Mesenchymal stem cell (in vitro differentiated cells and primary cell): ENCODE data around the gene KCNK17.

Experiments used
- DNase-seq: peaks from one replicate; pipeline ENCODE4 v3.0.0-alpha.2; 2013
- H2AFZ ChIP-seq: one replicate; pipeline ENCODE4 v1.6.1; 2013; ENCODE audit warnings: low read depth, mild to moderate bottlenecking, control low read depth, inconsistent platforms, low read length, moderate library complexity
- H2AK5ac ChIP-seq: 2 replicates; pipeline ENCODE4 v1.6.1; 2013; ENCODE audit warnings: low read length, moderate library complexity, mild to moderate bottlenecking, inconsistent platforms; ENCODE audit not compliant: severe bottlenecking
- H2BK120ac ChIP-seq: one replicate; pipeline ENCODE4 v1.6.1; 2013; ENCODE audit warnings: low read depth, mild to moderate bottlenecking, inconsistent platforms, low read length, moderate library complexity
- H2BK12ac ChIP-seq, 2 experiments: one replicate each; pipeline ENCODE4 v1.6.1; 2013; ENCODE audit warnings: inconsistent platforms in 2 of 2, low read length in 2 of 2, mild to moderate bottlenecking in 2 of 2, moderate library complexity in 2 of 2, control low read depth in 1 of 2
- H2BK15ac ChIP-seq: one replicate; pipeline ENCODE4 v1.6.1; 2013; ENCODE audit warnings: mild to moderate bottlenecking, low read depth, inconsistent platforms; ENCODE audit not compliant: poor library complexity, severe bottlenecking
- H2BK5ac ChIP-seq: 2 replicates; pipeline ENCODE4 v1.6.1; 2013; ENCODE audit warnings: low read depth, mild to moderate bottlenecking, low read length, control low read depth, inconsistent platforms; ENCODE audit not compliant: poor library complexity, severe bottlenecking
- H3K14ac ChIP-seq, 2 experiments: one replicate each; pipeline ENCODE4 v1.6.1; 2013; ENCODE audit warnings: inconsistent platforms in 2 of 2, low read length in 2 of 2, control low read depth in 1 of 2, mild to moderate bottlenecking in 1 of 2, moderate library complexity in 1 of 2
- H3K18ac ChIP-seq, 2 experiments: one replicate each; pipeline ENCODE4 v1.6.1; 2013; ENCODE audit warnings: inconsistent platforms in 2 of 2, low read length in 2 of 2, control low read depth in 1 of 2, low read depth in 1 of 2, mild to moderate bottlenecking in 1 of 2
- H3K23ac ChIP-seq, 2 experiments: one replicate each; pipeline ENCODE4 v1.6.1; 2013; ENCODE audit warnings: inconsistent platforms in 2 of 2, low read length in 2 of 2, mild to moderate bottlenecking in 2 of 2, moderate library complexity in 2 of 2, control low read depth in 1 of 2
- H3K27ac ChIP-seq: 2 replicates; pipeline ENCODE4 v1.5.1; 2013; ENCODE audit warnings: mild to moderate bottlenecking, moderate library complexity, low read length, control low read depth, inconsistent platforms; ENCODE audit not compliant: poor library complexity, severe bottlenecking
- H3K27me3 ChIP-seq, 2 experiments: 2 replicates each; pipeline versions ENCODE4 v1.6.1 to v1.7.0; 2013; ENCODE audit warnings: low read length in 2 of 2, mild to moderate bottlenecking in 2 of 2, moderate library complexity in 2 of 2, control low read depth in 1 of 2, inconsistent platforms in 1 of 2; ENCODE audit not compliant: control insufficient read depth in 1 of 2, insufficient read depth in 1 of 2
- H3K36me3 ChIP-seq, 2 experiments: 2 replicates each; pipeline versions ENCODE4 v1.6.1 to v1.7.0; 2013; ENCODE audit warnings: low read length in 2 of 2, control low read depth in 1 of 2, inconsistent platforms in 1 of 2, low read depth in 1 of 2, mild to moderate bottlenecking in 1 of 2; ENCODE audit not compliant: insufficient read depth in 2 of 2, control insufficient read depth in 1 of 2
- H3K4ac ChIP-seq, 2 experiments: one replicate each; pipeline ENCODE4 v1.6.1; 2013; ENCODE audit warnings: inconsistent platforms in 2 of 2, low read length in 2 of 2, mild to moderate bottlenecking in 2 of 2, moderate library complexity in 2 of 2, control low read depth in 1 of 2, low read depth in 1 of 2
- H3K4me1 ChIP-seq: 2 replicates; pipeline ENCODE4 v1.6.1; 2013; ENCODE audit warnings: low read depth, low read length, control low read depth; ENCODE audit not compliant: control insufficient read depth, insufficient read depth
- H3K4me2 ChIP-seq: 2 replicates; pipeline ENCODE4 v1.6.1; 2013; ENCODE audit warnings: low read length, mild to moderate bottlenecking, inconsistent platforms; ENCODE audit not compliant: poor library complexity, severe bottlenecking
- H3K4me3 ChIP-seq, 2 experiments: 2 replicates each; pipeline versions ENCODE4 v1.5.1 to v1.7.0; 2013; ENCODE audit warnings: low read length in 2 of 2, mild to moderate bottlenecking in 2 of 2, control low read depth in 1 of 2, low read depth in 1 of 2; ENCODE audit not compliant: insufficient read depth in 1 of 2
- H3K79me1 ChIP-seq: replicated peaks from 2 replicates; pipeline ENCODE4 v1.6.1; 2013; ENCODE audit warnings: mild to moderate bottlenecking, control low read depth, low read length, inconsistent platforms; ENCODE audit not compliant: poor library complexity, severe bottlenecking
- H3K9ac ChIP-seq: 2 replicates; pipeline ENCODE4 v1.7.0; 2013; ENCODE audit warnings: mild to moderate bottlenecking, low read length, moderate library complexity
- H3K9me3 ChIP-seq: 2 replicates; pipeline ENCODE4 v1.7.0; 2013; ENCODE audit warnings: mild to moderate bottlenecking, low read length; ENCODE audit not compliant: control insufficient read depth
- H4K8ac ChIP-seq: one replicate; pipeline ENCODE4 v1.6.1; 2013; ENCODE audit warnings: inconsistent platforms, mild to moderate bottlenecking, low read length, moderate library complexity
- H4K91ac ChIP-seq: one replicate; pipeline ENCODE4 v1.6.1; 2013; ENCODE audit warnings: mild to moderate bottlenecking, low read length, inconsistent platforms
- WGBS: methylation state at CpG from one replicate; pipeline ENCODE4 v1.1.7; 2013; ENCODE audit warnings: mixed read lengths; 5-methylcytosine and 5-hydroxymethylcytosine counted together

The KCNK17 gene

GRCh38 chr6:39335780-39336545 lies 21.7 kb upstream of the KCNK17 start:
- WGBS, result 21% methylated on average over 5 of the region's 5 CpGs
- H2BK12ac ChIP-seq, result peak overlapping the region; percentile 40 to 73
- peak; percentile 50 for DNase-seq

GRCh38 chr6:39333644-39334438 lies 19.6 kb upstream of the KCNK17 start:
- no peak overlapping the region for H3K27ac ChIP-seq
- H3K14ac ChIP-seq, result no peak overlapping the region
- H2BK120ac ChIP-seq, result no peak overlapping the region
- H2AK5ac ChIP-seq, result no peak overlapping the region
- no peak overlapping the region for H3K9ac ChIP-seq
- H3K36me3 ChIP-seq, result no peaks in the 10 kb centered on the region
- H3K4me1 ChIP-seq, result peaks cover 2% of the 10 kb centered on the region
- no peak overlapping the region for H3K4me2 ChIP-seq
- H3K4me3 ChIP-seq, result no peak overlapping the region
- peak overlapping the region in 1 of 2 experiments; percentile 25 for H2BK12ac ChIP-seq
- H3K23ac ChIP-seq, result no peak overlapping the region
- peaks cover 26 to 46% of the 10 kb centered on the region in 2 experiments for H3K27me3 ChIP-seq
- H4K8ac ChIP-seq, result no peak overlapping the region
- no peak overlapping the region for H3K18ac ChIP-seq
- H3K4ac ChIP-seq, result no peak overlapping the region
- H4K91ac ChIP-seq, result no peak overlapping the region
- no peaks in the 10 kb centered on the region for H3K79me1 ChIP-seq
- H2AFZ ChIP-seq, result no peak overlapping the region
- no peak for DNase-seq
- H2BK5ac ChIP-seq, result no peak overlapping the region
- H3K9me3 ChIP-seq, result no peaks in the 10 kb centered on the region
- no peak overlapping the region for H2BK15ac ChIP-seq
- 83% methylated on average over 7 of the region's 7 CpGs for WGBS

More at GRCh38 chr6:39335780-39336545, 21.7 kb upstream of the KCNK17 start:
- peaks cover 39 to 42% of the 10 kb centered on the region in 2 experiments for H3K27me3 ChIP-seq
- H2AK5ac ChIP-seq, result no peak overlapping the region
- peak overlapping the region; percentile 75 for H2BK15ac ChIP-seq
- H3K4me3 ChIP-seq, result no peak overlapping the region
- H4K8ac ChIP-seq, result peak overlapping the region; percentile 69
- peak overlapping the region; percentile 79 to 91 for H3K18ac ChIP-seq
- H3K9me3 ChIP-seq, result no peaks in the 10 kb centered on the region
- H2BK120ac ChIP-seq, result no peak overlapping the region
- no peak overlapping the region for H3K23ac ChIP-seq
- H2BK5ac ChIP-seq, result no peak overlapping the region
- peaks cover 2% of the 10 kb centered on the region for H3K4me1 ChIP-seq
- no peak overlapping the region for H3K27ac ChIP-seq
- H2AFZ ChIP-seq, result no peak overlapping the region
- peak overlapping the region; percentile 84 for H4K91ac ChIP-seq
- H3K36me3 ChIP-seq, result no peaks in the 10 kb centered on the region
- no peaks in the 10 kb centered on the region for H3K79me1 ChIP-seq
- no peak overlapping the region for H3K14ac ChIP-seq
- H3K9ac ChIP-seq, result no peak overlapping the region
- H3K4ac ChIP-seq, result peak overlapping the region in 1 of 2 experiments; percentile 73
- no peak overlapping the region for H3K4me2 ChIP-seq

GRCh38 chr6:39330476-39330875 lies 16.3 kb upstream of the KCNK17 start:
- peaks cover 36 to 69% of the 10 kb centered on the region in 2 experiments for H3K27me3 ChIP-seq
- no peak overlapping the region for H4K91ac ChIP-seq
- no peaks in the 10 kb centered on the region for H3K79me1 ChIP-seq
- no peak overlapping the region for H3K27ac ChIP-seq
- H4K8ac ChIP-seq, result no peak overlapping the region
- H3K9ac ChIP-seq, result no peak overlapping the region
- no peak overlapping the region for H2BK5ac ChIP-seq
- H3K36me3 ChIP-seq, result no peaks in the 10 kb centered on the region
- no peak overlapping the region for H2AFZ ChIP-seq
- no peak overlapping the region for H2BK120ac ChIP-seq
- no peak overlapping the region for H2BK15ac ChIP-seq
- 90% methylated on average over 3 of the region's 3 CpGs for WGBS
- no peak overlapping the region for H3K18ac ChIP-seq
- peak overlapping the region in 1 of 2 experiments; percentile 47 for H3K23ac ChIP-seq
- H3K14ac ChIP-seq, result no peak overlapping the region
- H2AK5ac ChIP-seq, result no peak overlapping the region
- H3K4me1 ChIP-seq, result no peaks in the 10 kb centered on the region
- H3K4me3 ChIP-seq, result no peak overlapping the region
- H3K4ac ChIP-seq, result no peak overlapping the region
- DNase-seq, result no peak
- no peak overlapping the region for H3K4me2 ChIP-seq
- H3K9me3 ChIP-seq, result no peaks in the 10 kb centered on the region
- no peak overlapping the region for H2BK12ac ChIP-seq

- Histone ChIP-seq H2BK120ac (no peak overlapping the region), H3K18ac (no peak overlapping the region), H4K91ac (no peak overlapping the region), H2AK5ac (no peak overlapping the region), H3K9ac (no peak overlapping the region), H3K4me3 (no peak overlapping the region), H3K4me2 (no peak overlapping the region), H2BK15ac (no peak overlapping the region), H2BK5ac (no peak overlapping the region), H3K23ac (no peak overlapping the region), H3K27me3 (peaks cover 36 to 69% of the 10 kb centered on the region in 2 experiments), H2AFZ (no peak overlapping the region), H3K27ac (no peak overlapping the region), H3K4me1 (no peaks in the 10 kb centered on the region), H2BK12ac (no peak overlapping the region), H3K79me1 (no peaks in the 10 kb centered on the region), H3K4ac (no peak overlapping the region), H3K36me3 (no peaks in the 10 kb centered on the region), H3K14ac (no peak overlapping the region), H4K8ac (no peak overlapping the region), H3K9me3 (no peaks in the 10 kb centered on the region)
- no peak for DNase-seq
- 89% methylated on average over 3 of the region's 3 CpGs for WGBS
Measured at GRCh38 chr6:39330057-39330456, 15.8 kb upstream of the KCNK17 start.
